ENCODE measurements around the gene RNF44. TPM values are rescaled to one million over a fixed set of nuclear protein-coding genes. Genes with fewer than 3 reads are reported as not detected.

The RNF44 gene
- total RNA-seq, 1 experiment from 2014 or later = 113 TPM

GRCh38 chr5:176529741-176530141 is 7.5 kb downstream of the RNF44 start:
- POLR2A ChIA-PET = no interaction called here
- BruUV-seq (replicated peaks) = no TSS peak
- peaks cover 4% of the 10 kb centered on the region; the same call in 1 of the 2 replicates for H3K36me3 ChIP-seq (ENCODE audit: control insufficient read depth, insufficient read depth, low read length)
- no peaks in the 10 kb centered on the region for H3K27me3 ChIP-seq (ENCODE audit: control insufficient read depth, insufficient read depth, low read length)
- no peak overlapping the region for H3K4me3 ChIP-seq (ENCODE audit: low read depth in 2 of 2, low read length in 2 of 2)
- no peaks in the 10 kb centered on the region for H3K9me3 ChIP-seq (ENCODE audit: control insufficient read depth, insufficient read depth, low read depth, low read length)
- CTCF ChIA-PET = no interaction called here
- intact Hi-C loops (cut with micrococcal nuclease; ENCODE audit: unreplicated experiment) = no loop called here
- H3K27ac ChIP-seq (ENCODE audit: low read length) = no peak overlapping the region
- peaks cover 35% of the 10 kb centered on the region for H3K4me1 ChIP-seq (ENCODE audit: control insufficient read depth, insufficient read depth, low read length)
- DNase-seq (ENCODE audit: low read depth, low spot score) (no peak), ATAC-seq (no peak)
- TF ChIP-seq REST (IDR thresholded peaks at IDR 0.05; ENCODE audit: insufficient read depth in 1 of 2, low read depth in 2 of 2, low read length in 1 of 2) (no peak), CTCF (IDR thresholded peaks at IDR 0.05) (no peak), POLR2AphosphoS5 (IDR thresholded peaks at IDR 0.05; ENCODE audit: low read depth, low read length) (no peak), SIN3A (IDR thresholded peaks at IDR 0.05; ENCODE audit: borderline replicate concordance, insufficient read depth, low read depth, low read length) (no peak), TCF7L2 (IDR thresholded peaks at IDR 0.05; ENCODE audit: low read depth, low read length) (no peak)
- in situ Hi-C loops (cut with HindIII; ENCODE audit: low pct_unique_long_range_greater_than_20kb, low sequenced_read_pairs) = no loop called here

- H3K27ac ChIP-seq (ENCODE audit: low read length) = no peak overlapping the region
- POLR2A ChIA-PET = no interaction called here
- in situ Hi-C loops (cut with HindIII; ENCODE audit: low pct_unique_long_range_greater_than_20kb, low sequenced_read_pairs) (no loop called here), intact Hi-C loops (cut with micrococcal nuclease; ENCODE audit: unreplicated experiment) (no loop called here)
- CTCF ChIA-PET = no interaction called here
- no peak for DNase-seq (ENCODE audit: low read depth, low spot score)
- H3K9me3 ChIP-seq (ENCODE audit: control insufficient read depth, insufficient read depth, low read depth, low read length) = no peaks in the 10 kb centered on the region
- no TSS peak for BruUV-seq (replicated peaks)
- H3K27me3 ChIP-seq (ENCODE audit: control insufficient read depth, insufficient read depth, low read length) = no peaks in the 10 kb centered on the region
- peaks cover 30% of the 10 kb centered on the region for H3K4me1 ChIP-seq (ENCODE audit: control insufficient read depth, insufficient read depth, low read length)
- H3K36me3 ChIP-seq (ENCODE audit: control insufficient read depth, insufficient read depth, low read length) = peaks cover 4% of the 10 kb centered on the region; the same call in 1 of the 2 replicates
- TF ChIP-seq TCF7L2 (IDR thresholded peaks at IDR 0.05; ENCODE audit: low read depth, low read length) = no peak
- no peak for TF ChIP-seq POLR2AphosphoS5 (IDR thresholded peaks at IDR 0.05; ENCODE audit: low read depth, low read length)
- no peak for TF ChIP-seq REST (IDR thresholded peaks at IDR 0.05; ENCODE audit: insufficient read depth in 1 of 2, low read depth in 2 of 2, low read length in 1 of 2)
- TF ChIP-seq CTCF (IDR thresholded peaks at IDR 0.05) = no peak
- no peak for TF ChIP-seq SIN3A (IDR thresholded peaks at IDR 0.05; ENCODE audit: borderline replicate concordance, insufficient read depth, low read depth, low read length)
- no peak for ATAC-seq
- no peak overlapping the region for H3K4me3 ChIP-seq (ENCODE audit: low read depth in 2 of 2, low read length in 2 of 2)
Observed at GRCh38 chr5:176529116-176529740, 8.0 kb downstream of the RNF44 start.
